Central memory CD8-positive, alpha-beta T cell (primary cell): Measurements from ENCODE around the gene TNFRSF25.
A peak's percentile ranks its signal among the peaks of the same experiment; 100 is the strongest.

Source experiments
- ATAC-seq: fragments of 150-1000 bp; cut with Tn5 transposase; replicated peaks from 2 replicates; pipeline ENCODE4 v1.10.0; 2022; ENCODE audit warnings: mild to moderate bottlenecking, moderate FRiP score, moderate number of reproducible peaks; ENCODE audit not compliant: poor library complexity, severe bottlenecking; ENCODE audit errors: extremely low read depth
- DNase-seq, 2 donors: peaks; one replicate each; pipeline ENCODE4 v3.0.0; 2021; ENCODE audit warnings: low spot score in 2 of 2
- H3K27ac Mint-ChIP-seq: one replicate; pipeline ENCODE4 v1.8.0; 2022; ENCODE audit warnings: low read depth, mild to moderate bottlenecking, moderate library complexity, mixed read lengths
- H3K27me3 Mint-ChIP-seq: one replicate; pipeline ENCODE4 v1.8.0; 2022; ENCODE audit warnings: mixed read lengths
- H3K36me3 Mint-ChIP-seq: one replicate; pipeline ENCODE4 v1.8.0; 2022; ENCODE audit warnings: mild to moderate bottlenecking, moderate library complexity, mixed read lengths; ENCODE audit not compliant: insufficient read depth
- H3K4me1 Mint-ChIP-seq: one replicate; pipeline ENCODE4 v1.8.0; 2022; ENCODE audit warnings: mixed read lengths
- H3K4me3 Mint-ChIP-seq: one replicate; pipeline ENCODE4 v1.8.0; 2022; ENCODE audit warnings: mild to moderate bottlenecking, moderate library complexity, mixed read lengths
- H3K9me3 Mint-ChIP-seq: one replicate; pipeline ENCODE4 v1.8.0; 2022; ENCODE audit warnings: mixed read lengths

Gene TNFRSF25

DNA sequence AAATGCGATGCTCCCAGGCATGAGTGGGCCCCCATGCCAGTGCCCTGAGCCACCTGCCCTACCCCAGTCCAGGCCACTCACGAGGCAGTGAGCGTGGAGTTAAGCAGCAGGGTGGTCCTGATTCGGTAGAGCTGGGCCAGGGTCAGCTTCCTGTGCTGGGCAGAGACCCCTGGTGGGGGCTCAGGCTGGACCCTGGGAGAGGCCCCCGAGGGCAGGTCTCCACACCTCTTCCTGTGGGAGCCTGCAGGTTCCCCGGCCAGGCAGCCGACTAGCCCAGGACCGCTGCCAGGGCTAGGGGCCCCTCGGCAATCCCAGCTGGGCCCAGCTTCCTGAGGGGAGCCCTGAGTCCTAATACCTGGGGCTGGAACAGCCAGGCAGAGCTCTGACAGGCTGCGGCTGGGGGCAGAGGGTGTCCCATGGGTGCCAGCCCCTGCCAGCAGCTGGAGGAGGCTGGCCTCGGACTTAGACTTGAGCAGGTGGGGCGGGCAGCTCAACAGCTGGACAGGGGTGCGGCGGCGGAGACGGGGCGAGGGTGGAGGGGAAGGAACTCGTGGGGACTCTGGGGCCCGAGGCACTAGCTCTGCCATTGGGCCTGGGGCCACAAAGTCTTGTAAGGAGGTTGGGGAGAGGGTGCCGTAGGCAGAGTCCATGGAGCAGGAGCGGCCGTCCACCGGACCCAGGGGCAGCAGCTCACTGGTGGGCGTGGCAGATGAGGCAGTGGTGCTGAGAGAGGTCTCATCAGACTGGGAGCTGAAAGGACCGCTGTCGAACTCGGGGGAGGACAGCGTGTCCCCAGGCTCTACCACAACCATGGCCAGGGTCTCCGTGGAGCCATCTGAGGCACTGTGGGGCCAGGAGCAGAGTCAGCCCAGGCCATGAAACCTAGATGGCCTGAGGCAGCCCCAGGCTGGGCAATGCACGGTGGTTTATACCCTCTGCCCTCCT, 2.0 kb upstream of the TNFRSF25 start:
- H3K9me3 Mint-ChIP-seq, result no peaks in the 10 kb centered on the region
- no peak for DNase-seq
- ATAC-seq, result no peak
- H3K27me3 Mint-ChIP-seq, result peaks cover 12% of the 10 kb centered on the region
- H3K4me1 Mint-ChIP-seq, result peaks cover 9% of the 10 kb centered on the region
- H3K36me3 Mint-ChIP-seq, result peaks cover 3% of the 10 kb centered on the region
- peak overlapping the region; percentile 14 for H3K27ac Mint-ChIP-seq
- no peak overlapping the region for H3K4me3 Mint-ChIP-seq

DNA sequence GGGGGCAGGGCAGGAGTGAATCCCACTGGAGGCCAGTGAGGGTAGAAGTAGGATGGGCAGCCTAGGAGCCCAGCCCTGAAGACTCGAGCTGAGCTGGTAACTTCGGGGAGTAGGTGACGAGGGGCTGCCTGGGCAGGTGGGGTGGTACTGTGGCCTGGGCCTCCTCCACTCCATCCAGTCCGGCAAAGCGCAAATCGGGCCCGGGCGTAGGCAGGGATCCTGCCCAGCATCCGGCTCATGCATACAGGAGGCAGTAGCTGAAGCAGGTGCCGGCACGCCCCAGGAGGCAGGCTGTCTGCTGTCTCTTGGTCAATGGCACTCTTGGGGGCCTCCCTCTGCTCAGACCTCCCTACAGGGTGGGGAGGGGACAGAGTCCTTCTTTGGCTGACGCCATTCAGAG, 1.3 kb upstream of the TNFRSF25 start:
- ATAC-seq (no peak), DNase-seq (no peak)
- no peak overlapping the region for H3K4me3 Mint-ChIP-seq
- no peaks in the 10 kb centered on the region for H3K9me3 Mint-ChIP-seq
- peaks cover 7% of the 10 kb centered on the region for H3K36me3 Mint-ChIP-seq
- peaks cover 9% of the 10 kb centered on the region for H3K4me1 Mint-ChIP-seq
- H3K27me3 Mint-ChIP-seq, result peaks cover 12% of the 10 kb centered on the region
- H3K27ac Mint-ChIP-seq, result peak overlapping the region; percentile 14

DNA sequence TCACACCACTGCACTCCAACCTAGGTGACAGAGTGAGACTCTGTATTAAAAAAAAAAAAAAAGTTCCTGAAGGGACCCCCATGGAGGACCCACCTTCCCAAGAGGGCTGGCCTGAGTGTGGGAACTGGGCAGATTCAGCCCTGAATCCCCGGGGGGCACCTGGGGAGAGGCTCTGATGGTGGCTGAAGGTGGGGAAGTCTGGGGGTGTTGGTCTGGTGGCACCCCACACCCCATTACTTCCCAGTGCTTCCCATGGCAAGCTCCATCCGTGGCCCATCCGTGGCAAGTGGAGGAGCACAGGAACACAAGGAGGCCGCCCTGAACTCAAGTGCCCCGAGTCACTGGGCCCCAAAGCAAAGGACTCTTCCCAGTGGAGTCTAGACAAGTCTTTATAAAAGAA, 778 bp upstream of the TNFRSF25 start:
- Mint-ChIP-seq H3K36me3 (peaks cover 10% of the 10 kb centered on the region), H3K27me3 (peaks cover 12% of the 10 kb centered on the region), H3K4me1 (peaks cover 9% of the 10 kb centered on the region), H3K9me3 (no peaks in the 10 kb centered on the region), H3K27ac (no peak overlapping the region), H3K4me3 (peak overlapping the region; percentile 81)
- DNase-seq (no peak), ATAC-seq (no peak)

DNA sequence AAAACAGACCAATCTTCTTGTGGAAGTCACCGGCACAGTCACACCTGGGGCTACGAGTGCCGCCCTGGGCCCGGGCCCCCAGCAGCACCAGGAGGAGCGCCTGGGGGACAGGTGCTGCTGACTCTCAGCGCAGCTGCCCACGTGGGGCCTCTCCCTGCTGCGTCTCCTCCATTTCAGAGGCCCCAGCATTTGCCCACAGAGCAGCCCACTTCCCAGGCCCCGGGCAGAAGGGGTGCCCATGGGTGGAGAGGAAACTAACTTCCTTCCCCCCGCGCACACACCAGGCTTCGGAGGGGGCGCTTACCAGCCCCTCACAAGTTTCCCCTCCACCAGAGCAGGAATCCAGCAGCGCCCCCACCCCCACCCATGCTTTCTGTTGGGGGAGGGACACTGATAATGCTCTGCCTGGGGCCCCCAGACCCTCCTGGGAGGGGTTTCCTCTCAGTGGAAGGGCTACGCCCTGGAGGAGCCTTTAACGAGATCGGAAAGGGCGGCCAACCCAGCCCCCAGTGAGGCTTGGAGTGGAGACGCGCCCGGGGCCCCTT, 440 bp downstream of the TNFRSF25 start:
- H3K27ac Mint-ChIP-seq, result peak overlapping the region; percentile 49
- H3K4me3 Mint-ChIP-seq, result peak overlapping the region; percentile 81
- DNase-seq (no peak), ATAC-seq (peak; percentile 52)
- H3K27me3 Mint-ChIP-seq, result peaks cover 12% of the 10 kb centered on the region
- no peaks in the 10 kb centered on the region for H3K9me3 Mint-ChIP-seq
- H3K4me1 Mint-ChIP-seq, result peaks cover 15% of the 10 kb centered on the region
- peaks cover 13% of the 10 kb centered on the region for H3K36me3 Mint-ChIP-seq

DNA sequence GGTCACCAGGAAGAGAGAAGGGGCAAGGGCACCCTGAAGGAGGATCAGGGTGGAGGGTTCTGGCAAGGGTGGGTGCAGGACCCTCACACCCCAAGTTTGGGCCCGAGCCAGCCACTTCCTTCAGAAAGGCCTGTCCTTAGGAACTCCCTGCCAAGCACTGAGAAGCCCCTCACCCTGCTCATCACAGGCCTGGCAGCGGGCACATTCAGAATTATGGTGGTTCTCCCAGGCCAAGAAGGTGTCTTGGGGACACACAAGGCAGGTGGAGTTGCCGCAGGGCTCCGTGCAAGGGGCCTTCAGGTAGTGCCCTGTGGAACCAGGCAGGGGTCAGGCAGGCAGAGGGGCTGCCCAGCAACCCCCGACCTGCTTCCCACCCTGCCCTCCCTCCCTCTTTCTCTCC, 1.1 kb downstream of the TNFRSF25 start:
- H3K9me3 Mint-ChIP-seq, result no peaks in the 10 kb centered on the region
- H3K4me3 Mint-ChIP-seq, result peak overlapping the region; percentile 81
- H3K4me1 Mint-ChIP-seq, result peaks cover 21% of the 10 kb centered on the region
- H3K27me3 Mint-ChIP-seq, result peaks cover 12% of the 10 kb centered on the region
- ATAC-seq (no peak), DNase-seq (no peak)
- peak overlapping the region; percentile 50 for H3K27ac Mint-ChIP-seq
- peaks cover 16% of the 10 kb centered on the region for H3K36me3 Mint-ChIP-seq

DNA sequence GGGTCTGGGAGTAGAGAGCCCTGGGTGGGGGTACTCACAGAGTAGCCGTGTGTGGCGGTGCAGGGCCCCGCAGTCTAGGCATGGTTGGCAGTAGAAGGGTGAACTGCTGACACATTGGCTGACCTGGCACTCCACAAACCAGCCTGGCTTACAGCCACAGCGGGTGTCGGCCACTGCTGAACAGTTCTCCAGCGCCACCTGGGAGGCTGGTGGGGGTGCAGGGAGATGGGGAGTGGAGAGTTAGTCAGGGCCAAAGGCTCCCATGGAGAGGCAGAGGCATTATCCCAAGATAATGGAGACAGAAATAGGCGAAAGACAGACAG, 1.5 kb downstream of the TNFRSF25 start:
- Mint-ChIP-seq H3K27ac (peak overlapping the region; percentile 50), H3K4me3 (peak overlapping the region; percentile 81), H3K9me3 (no peaks in the 10 kb centered on the region), H3K27me3 (peaks cover 12% of the 10 kb centered on the region), H3K4me1 (peaks cover 25% of the 10 kb centered on the region), H3K36me3 (peaks cover 16% of the 10 kb centered on the region)
- ATAC-seq, result no peak
- DNase-seq, result no peak

DNA sequence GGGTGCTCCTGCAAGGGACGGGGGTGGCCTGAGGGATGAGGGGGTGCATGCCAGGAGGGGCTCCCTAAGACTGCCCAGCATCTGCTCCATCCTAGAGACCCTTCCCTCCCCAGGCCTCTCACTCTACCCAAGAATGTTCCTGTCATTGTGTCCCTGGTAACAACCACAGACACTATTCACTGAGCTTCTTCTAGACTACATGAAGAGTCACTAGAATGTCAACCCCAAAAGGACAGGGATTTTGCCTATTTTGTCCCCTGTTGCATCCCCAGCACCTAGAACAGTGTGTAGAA, 2.9 kb downstream of the TNFRSF25 start:
- Mint-ChIP-seq H3K36me3 (peaks cover 16% of the 10 kb centered on the region), H3K4me1 (peaks cover 28% of the 10 kb centered on the region), H3K27ac (peak overlapping the region; percentile 38), H3K9me3 (no peaks in the 10 kb centered on the region), H3K27me3 (peaks cover 12% of the 10 kb centered on the region), H3K4me3 (no peak overlapping the region)
- ATAC-seq (no peak), DNase-seq (no peak)

DNA sequence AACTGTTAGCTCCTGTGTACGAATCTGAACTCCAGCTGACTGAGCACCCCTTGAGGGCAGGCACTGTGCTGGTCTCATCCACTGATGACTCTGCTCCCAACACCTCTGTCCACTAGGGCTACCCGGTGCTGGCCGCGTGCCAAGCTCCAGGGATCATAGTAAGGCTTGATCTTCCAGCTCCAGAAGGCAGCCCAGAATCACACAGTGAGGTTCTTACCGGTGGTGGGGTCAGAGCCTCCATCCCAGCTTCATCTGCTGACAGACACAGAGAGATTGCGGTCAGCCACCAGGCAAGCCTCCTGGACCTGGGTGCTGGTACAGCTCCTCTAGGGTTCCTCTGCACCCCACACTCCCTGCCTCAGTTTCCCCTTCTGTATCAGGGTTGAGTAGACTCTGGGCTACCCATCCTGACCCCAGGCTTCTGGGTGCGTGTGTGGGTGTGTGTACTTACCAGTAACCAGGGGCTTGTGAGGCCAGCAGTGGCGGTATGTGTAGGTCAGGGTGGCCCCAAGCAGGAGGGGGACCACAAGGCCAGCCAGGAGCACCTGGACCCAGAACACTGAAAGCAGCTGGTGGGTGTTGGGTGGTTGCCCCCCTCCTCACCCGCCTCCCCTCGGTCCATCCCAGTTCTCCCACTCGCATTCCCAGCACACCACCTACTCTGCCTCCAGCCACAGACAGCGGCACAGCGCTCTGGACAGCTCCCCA, 3.4 kb downstream of the TNFRSF25 start:
- no peaks in the 10 kb centered on the region for H3K9me3 Mint-ChIP-seq
- peaks cover 28% of the 10 kb centered on the region for H3K4me1 Mint-ChIP-seq
- peaks cover 16% of the 10 kb centered on the region for H3K36me3 Mint-ChIP-seq
- H3K4me3 Mint-ChIP-seq, result peak overlapping the region; percentile 16
- DNase-seq (no peak), ATAC-seq (no peak)
- peak overlapping the region; percentile 74 for H3K27ac Mint-ChIP-seq
- peaks cover 12% of the 10 kb centered on the region for H3K27me3 Mint-ChIP-seq

DNA sequence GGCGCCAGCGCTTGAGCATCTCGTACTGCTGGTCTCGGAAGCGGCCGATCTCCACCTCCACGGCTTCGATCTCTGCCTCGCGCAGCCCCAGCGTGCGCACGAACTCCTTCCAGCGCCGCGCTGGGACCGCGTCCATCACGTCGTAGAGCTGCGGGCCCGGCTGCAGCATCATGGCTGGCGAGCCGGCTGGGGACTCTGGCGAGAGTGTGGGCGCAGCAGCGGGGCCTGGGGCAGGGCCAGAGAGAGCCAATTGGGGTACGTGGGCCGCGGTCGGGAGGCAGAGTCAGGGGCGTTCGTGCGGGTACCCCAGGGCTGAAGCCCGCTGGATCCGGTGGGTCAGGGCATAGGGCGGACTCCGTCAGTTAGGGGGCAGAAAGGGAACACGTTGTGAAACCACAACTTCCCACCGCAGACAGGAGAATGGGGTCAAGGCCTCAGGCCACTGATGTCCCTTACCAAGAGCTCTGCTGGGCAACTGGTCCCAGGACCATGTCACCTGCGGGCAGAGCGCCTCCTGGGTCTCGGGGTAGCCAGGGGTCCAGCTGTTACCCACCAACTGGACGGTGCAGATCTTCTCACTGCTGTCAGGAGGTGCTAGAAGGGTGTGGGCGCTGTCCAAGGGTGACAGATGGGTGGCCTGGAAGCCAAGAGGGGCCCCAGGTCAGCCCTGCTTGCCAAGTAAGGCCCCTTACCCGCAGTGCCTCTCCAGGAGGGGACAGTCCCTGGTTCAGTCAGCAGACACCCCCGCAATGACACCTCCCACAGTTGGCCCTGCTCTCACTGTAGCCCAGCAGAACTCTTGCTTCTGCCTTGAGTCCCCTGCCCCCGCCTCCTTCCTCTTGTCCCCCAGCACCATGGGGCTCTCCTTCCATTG, 4.2 kb downstream of the TNFRSF25 start:
- Mint-ChIP-seq H3K4me1 (peaks cover 28% of the 10 kb centered on the region), H3K27me3 (peaks cover 19% of the 10 kb centered on the region), H3K36me3 (peaks cover 16% of the 10 kb centered on the region), H3K4me3 (peak overlapping the region; percentile 72), H3K9me3 (no peaks in the 10 kb centered on the region), H3K27ac (peak overlapping the region; percentile 74)
- ATAC-seq (no peak), DNase-seq (no peak)

DNA sequence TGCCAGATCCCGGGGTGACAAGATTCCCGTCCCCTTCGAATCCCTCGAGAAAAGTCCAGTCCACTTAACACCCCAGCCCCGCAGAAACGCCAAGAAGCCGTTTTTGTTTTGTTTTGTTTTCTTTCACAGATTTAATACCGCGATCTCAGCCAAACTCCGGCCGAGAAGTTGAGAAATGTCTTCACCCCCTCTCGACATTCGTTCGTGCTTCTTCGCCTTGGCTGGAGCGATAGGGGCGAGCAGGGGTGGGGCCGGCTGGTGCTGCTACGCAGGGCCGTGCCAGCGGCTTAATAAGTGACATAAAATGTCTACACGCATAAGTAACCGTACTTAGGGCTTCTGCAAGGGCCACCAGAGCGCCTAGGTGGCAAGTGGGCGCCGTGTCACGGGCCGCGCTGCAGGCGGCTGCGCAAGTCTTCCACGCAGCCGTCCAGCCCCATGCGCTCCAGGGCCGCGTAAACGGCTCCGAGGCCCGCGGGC, 4.9 kb downstream of the TNFRSF25 start:
- ATAC-seq (no peak), DNase-seq (no peak)
- Mint-ChIP-seq H3K4me1 (peaks cover 28% of the 10 kb centered on the region), H3K27me3 (peaks cover 24% of the 10 kb centered on the region), H3K4me3 (peak overlapping the region; percentile 72), H3K9me3 (no peaks in the 10 kb centered on the region), H3K36me3 (peaks cover 16% of the 10 kb centered on the region), H3K27ac (peak overlapping the region; percentile 93)

DNA sequence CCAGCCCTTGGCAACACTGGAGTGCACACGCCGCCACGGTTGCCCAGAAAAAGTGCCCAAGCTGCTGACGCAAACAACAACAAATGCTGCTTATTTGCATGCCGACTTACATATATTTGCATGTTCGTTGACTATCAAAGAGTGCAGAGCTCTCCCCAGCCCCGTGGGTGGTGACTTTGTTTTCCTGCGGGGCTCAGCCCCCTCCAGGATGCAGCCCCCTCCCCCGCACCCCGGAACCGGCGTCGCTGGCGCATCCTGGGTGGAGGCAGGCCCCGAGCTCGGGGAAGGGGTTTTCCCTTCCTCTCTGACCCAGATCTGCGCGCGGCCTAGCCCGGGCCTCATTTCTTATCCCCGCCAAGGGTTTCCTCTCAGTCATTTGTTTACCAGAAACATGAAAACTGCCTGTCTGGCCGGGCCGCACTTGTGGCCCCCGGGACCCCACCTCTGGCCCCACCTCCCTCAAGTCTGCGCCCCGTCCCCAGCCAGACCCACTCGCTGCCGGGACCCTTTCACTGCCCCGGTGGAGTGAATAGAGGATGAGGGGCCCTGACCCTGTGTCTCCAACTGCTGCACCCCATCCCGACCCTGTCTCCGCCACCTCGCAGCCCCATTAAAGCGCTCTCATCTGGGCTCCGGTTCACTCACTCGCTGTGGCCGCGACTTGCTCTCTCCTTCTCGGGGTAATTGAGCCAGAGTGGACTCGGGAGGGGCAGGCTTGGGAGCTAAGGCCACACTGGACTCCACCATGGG, 5.5 kb downstream of the TNFRSF25 start:
- Mint-ChIP-seq H3K9me3 (no peaks in the 10 kb centered on the region), H3K27me3 (peaks cover 24% of the 10 kb centered on the region), H3K4me1 (peaks cover 28% of the 10 kb centered on the region), H3K27ac (peak overlapping the region; percentile 93), H3K4me3 (peak overlapping the region; percentile 72), H3K36me3 (peaks cover 16% of the 10 kb centered on the region)
- DNase-seq, result peak; percentile 69 to 81
- peak; percentile 87 for ATAC-seq
